ENCODE results near the gene TSKU.
"Not testable (repeated sequence)": the region's sequence is repeated elsewhere in the genome, so short reads cannot be mapped to it uniquely, and the experiment has no call there.

TSKU gene

DNA sequence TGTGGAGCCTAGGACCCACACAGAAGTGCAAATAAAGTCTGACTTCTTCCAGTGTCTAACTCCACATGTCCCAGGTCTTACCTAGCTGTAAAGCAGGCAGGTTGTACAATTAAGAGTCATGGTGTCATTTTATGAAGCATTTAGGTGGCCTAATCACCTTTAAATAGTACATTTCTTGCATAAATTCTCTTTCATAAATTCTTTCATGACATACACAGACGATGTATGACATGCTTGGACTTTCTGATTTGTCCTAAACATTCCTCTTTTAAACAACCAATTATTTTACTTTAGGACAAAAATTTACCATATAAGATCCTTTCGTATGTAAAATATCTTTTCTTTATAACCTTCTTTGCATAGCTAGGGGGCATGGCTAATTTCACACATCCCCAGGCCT is 31.3 kb downstream of the TSKU start:
- DNase-seq (ENCODE audit: low spot score), result no peak
- TF ChIP-seq, protein P1, sequence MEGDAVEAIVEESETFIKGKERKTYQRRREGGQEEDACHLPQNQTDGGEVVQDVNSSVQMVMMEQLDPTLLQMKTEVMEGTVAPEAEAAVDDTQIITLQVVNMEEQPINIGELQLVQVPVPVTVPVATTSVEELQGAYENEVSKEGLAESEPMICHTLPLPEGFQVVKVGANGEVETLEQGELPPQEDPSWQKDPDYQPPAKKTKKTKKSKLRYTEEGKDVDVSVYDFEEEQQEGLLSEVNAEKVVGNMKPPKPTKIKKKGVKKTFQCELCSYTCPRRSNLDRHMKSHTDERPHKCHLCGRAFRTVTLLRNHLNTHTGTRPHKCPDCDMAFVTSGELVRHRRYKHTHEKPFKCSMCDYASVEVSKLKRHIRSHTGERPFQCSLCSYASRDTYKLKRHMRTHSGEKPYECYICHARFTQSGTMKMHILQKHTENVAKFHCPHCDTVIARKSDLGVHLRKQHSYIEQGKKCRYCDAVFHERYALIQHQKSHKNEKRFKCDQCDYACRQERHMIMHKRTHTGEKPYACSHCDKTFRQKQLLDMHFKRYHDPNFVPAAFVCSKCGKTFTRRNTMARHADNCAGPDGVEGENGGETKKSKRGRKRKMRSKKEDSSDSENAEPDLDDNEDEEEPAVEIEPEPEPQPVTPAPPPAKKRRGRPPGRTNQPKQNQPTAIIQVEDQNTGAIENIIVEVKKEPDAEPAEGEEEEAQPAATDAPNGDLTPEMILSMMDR (IDR thresholded peaks at IDR 0.05; ENCODE audit: extremely low read depth, missing control alignments), result no peak

DNA sequence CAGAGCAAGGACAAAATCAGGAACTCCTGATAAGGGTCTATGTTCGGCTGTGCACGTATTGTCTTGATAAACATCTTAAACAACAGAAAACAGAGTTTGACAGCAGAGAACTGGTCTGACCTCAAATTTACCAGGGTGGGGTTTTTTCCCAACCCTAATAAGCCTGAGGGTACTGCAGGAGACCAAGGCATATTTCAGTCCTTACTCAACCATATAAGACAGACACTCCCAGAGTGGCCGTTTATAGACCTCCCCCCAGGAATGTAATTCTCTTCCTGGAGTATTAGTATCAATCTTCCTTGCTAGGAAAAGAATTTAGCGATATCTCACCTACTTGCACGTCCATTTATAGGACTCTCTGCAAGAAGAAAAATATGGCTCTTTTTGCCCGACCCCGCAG is 32.5 kb downstream of the TSKU start:
- DNase-seq (ENCODE audit: low spot score), result not testable (repeated sequence)

DNA sequence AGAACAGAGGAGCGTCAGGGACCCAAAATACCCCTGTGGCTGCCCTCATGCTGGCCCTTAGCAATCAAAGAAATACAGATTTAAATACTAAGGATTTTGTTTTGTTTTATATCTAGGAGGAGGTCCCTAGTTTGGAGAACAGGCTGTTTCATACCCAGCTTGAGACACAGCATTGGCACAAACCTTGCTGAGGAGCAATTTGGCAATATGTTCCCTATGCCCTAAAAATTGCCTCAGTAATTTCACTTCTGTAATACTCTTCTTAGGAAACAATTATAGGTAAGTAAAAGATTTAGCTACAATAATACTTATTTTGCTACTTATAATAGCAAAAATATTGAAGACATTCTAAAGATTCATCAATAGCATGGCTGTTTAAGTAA is 37.0 kb downstream of the TSKU start:
- no peak for DNase-seq (ENCODE audit: low spot score)
- TF ChIP-seq, protein P1 (IDR thresholded peaks at IDR 0.05; ENCODE audit: extremely low read depth, missing control alignments), result no peak

DNA sequence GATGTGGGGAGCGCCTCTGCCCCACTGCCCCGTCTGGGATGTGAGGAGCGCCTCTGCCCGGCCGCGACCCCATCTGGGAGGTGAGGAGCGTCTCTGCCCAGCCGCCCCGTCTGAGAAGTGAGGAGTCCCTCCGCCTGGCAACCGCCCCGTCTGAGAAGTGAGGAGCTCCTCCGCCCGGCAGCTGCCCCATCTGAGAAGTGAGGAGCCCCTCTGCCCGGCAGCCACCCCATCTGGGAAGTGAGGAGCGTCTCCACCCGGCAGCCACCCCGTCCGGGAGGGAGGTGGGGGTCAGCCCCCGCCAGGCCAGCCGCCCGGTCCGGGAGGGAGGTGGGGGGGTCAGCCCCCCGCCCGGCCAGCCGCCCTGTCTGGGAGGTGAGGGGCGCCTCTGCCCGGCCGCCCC is 38.2 kb downstream of the TSKU start:
- not testable (repeated sequence) for DNase-seq (ENCODE audit: low spot score)

DNA sequence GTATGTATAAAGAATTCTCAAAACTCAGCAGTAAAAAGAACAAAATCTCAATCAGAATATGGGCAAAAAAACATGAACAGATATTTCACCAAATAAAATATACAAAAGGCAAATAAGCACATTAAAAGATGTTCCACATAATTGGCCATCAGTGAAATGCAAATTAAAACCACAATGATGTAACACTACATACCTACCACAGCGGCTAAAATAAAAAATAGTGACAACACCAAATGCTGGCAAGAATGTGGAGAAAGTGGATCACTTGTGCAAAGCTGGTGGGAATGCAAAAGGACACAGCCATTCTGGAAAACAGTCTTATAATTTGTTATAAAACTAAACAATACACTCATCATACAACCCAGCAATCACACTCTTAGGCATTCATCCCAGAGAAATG is 39.2 kb downstream of the TSKU start:
- TF ChIP-seq, protein P1 (IDR thresholded peaks at IDR 0.05; ENCODE audit: extremely low read depth, missing control alignments), result no peak
- DNase-seq (ENCODE audit: low spot score), result no peak

DNA sequence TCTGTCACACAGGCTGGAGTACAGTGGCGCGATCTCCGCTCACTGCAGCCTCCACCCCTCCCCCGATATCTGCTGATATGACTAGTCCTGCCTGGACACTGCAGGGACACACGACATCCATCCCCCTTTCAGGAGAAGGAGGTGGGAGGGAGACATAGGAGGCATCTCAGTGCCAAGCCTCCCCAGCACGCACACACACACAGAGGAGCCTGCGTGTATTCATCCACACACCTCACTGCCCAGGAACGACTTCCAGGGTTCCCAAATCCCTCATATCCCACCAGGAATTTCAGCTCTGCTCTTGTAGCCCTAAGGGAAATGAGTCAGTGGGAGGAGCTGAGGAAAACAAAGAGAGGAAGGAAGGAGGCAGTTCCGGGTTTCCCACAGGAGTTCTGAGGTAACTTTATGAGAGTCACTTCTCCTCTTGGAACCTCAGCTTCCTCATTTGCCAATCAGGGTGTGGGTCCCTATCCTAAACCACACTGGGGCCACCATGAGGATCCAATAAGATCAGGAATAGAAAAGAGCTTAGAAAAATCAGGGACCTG is 40.4 kb downstream of the TSKU start:
- TF ChIP-seq, protein P1 (IDR thresholded peaks at IDR 0.05; ENCODE audit: extremely low read depth, missing control alignments), result no peak
- no peak for DNase-seq (ENCODE audit: low spot score)

DNA sequence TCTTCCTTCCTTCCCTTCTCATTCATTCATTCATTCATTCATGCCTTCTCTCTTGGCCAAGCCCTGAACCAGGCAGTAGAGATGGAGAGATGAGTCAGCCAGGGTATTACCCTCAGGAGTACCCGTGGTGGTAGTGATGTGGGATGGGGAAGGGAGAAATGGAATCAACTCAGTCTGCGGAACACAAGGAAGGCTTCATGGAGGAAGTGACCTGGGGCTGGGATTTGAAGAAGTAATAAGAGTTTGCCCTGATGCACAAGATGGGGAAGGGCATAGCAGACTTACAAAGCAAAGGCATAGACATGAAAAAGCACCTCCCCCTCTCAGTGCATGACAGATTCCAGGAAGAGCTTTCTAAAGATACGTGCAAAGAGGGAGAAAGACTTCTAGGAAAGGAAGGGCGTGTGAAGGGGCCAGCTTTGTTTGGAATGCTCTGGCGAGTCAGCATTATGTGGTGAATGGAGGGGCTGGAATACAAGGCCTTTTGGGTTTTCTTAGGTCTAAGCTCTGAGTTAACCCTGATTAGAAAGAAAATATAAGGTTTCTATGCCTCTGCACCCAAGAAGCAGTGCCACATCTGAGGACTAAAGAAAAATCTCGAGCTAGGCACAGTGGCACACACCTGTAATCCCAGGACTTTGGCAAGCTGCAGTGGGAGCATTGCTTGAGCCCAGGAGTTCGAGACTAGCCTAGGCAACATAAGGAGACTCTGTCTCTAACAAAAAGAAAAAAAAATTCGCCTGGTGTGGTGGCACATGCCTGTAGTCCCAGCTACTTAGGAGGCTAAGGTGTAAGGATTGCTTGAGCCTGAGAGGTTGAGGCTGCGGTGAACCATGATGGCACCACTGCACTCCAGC is 41.2 kb downstream of the TSKU start:
- no peak for DNase-seq (ENCODE audit: low spot score)
- TF ChIP-seq, protein P1 (IDR thresholded peaks at IDR 0.05; ENCODE audit: extremely low read depth, missing control alignments), result no peak

DNA sequence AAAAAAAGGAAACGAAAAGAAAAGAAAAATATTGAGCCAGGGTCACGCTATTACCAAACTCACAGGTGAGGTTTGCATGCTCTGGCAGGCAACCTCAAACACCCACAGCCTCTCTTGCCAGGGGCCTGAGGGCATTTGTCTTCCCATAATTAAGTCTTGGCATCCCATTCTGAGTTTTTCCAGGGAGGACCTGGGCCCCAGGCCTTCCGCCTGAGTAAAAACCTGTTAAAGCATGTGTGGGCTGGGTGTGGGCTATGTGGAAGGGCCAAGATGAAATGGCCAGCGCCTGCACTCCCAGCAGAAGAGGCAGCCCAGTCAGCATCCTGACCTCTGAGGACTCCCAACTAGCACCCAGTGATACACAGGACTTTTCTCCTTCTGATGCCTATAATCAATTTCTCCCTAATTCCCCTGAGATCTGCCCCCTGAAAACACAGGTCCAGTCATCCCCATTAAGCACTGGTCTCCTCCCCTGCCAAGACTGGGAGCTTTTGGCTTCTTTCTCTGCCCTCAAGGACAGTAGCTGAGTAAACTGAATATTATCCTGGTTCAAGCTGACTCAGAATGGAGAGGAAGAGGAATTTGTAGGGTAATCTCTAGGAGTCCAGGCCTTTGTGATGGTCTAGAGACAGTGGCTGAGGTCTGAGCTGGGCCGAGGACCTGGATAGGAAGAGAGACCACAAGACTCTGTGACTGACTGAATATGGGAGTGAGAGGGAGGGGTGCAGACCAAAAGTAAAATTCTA is 42.0 kb downstream of the TSKU start:
- no peak for DNase-seq (ENCODE audit: low spot score)
- TF ChIP-seq, protein P1 (IDR thresholded peaks at IDR 0.05; ENCODE audit: extremely low read depth, missing control alignments), result no peak

Data from GM20000 (cell line).